Measurements from ENCODE around the gene MACF1.
"Not testable (repeated sequence)": the region's sequence is repeated elsewhere in the genome, so short reads cannot be mapped to it uniquely, and the experiment has no call there.

The MACF1 gene

DNA sequence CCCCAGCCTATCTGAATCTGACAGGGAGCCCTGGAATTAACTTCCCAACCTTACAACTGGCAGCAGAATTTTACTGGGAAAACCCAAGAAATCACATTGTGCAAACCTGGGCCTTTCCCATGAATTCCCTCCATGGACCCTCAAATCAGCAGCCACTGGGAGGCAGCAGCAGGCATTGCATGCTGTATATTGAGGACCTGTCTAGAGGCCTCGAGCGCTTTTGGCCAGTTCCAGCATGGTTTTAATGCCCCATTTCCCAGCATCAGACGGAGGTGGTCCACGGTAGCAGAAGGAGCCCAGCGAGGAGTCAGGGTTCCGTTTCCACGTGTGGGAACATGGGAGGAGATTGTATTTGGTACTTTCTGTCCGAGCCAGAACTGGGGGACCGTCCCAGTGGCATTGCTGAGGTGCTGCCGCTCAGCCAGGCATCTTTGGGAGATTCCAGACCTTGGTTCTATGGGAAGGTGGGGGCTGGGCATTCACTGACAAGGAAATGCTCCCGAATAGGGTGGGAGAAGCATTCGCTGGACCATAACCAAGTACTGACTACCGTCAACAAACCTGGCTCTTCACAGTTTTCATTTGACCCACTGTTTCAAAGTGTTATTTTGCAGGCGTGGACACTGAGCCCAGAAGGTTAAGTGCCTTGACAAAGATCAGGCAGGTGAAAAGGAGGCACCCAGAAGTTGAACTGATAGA, 302.9 kb downstream of the MACF1 start:
- no peak overlapping the region for H3K4me2 ChIP-seq (ENCODE audit: low read length)
- H3K4me1 ChIP-seq (ENCODE audit: control insufficient read depth, insufficient read depth, low read length) = peaks cover 17% of the 10 kb centered on the region
- H3K9me3 ChIP-seq (replicated peaks; ENCODE audit: low read length) = no peaks in the 10 kb centered on the region
- no peaks in the 10 kb centered on the region for H3K27me3 ChIP-seq (ENCODE audit: control insufficient read depth, insufficient read depth, low read length)
- no peaks in the 10 kb centered on the region for H3K36me3 ChIP-seq (ENCODE audit: insufficient read depth, low read length)
- H3K9ac ChIP-seq (ENCODE audit: low read depth, low read length) = no peak overlapping the region
- H3K4me3 ChIP-seq (ENCODE audit: low read length) = no peak overlapping the region

DNA sequence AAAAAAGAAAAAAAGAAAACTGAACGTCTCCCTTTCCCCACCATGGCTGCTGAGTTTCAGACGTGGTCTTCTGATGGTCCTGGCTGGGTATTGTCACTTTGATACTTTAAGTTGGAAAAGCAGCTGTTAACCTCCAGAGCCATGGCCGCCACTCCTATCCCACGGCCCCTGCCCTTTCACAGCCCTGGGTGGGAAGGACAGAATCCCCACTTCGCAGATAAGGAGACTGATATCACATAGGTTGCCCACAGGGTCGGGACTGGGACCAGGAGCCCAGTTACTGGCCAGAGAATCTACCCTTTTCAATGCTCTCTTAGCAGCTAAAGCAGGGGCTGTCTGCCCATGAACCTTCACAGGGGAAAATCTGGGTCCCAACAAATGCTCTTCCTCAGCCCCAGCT, 303.8 kb downstream of the MACF1 start:
- Histone ChIP-seq H3K4me1 (ENCODE audit: control insufficient read depth, insufficient read depth, low read length) (peaks cover 17% of the 10 kb centered on the region), H3K9ac (ENCODE audit: low read depth, low read length) (no peak overlapping the region), H3K27me3 (ENCODE audit: control insufficient read depth, insufficient read depth, low read length) (no peaks in the 10 kb centered on the region), H3K4me3 (ENCODE audit: low read length) (no peak overlapping the region), H3K9me3 (replicated peaks; ENCODE audit: low read length) (no peaks in the 10 kb centered on the region), H3K4me2 (ENCODE audit: low read length) (no peak overlapping the region), H3K36me3 (ENCODE audit: insufficient read depth, low read length) (no peaks in the 10 kb centered on the region)

DNA sequence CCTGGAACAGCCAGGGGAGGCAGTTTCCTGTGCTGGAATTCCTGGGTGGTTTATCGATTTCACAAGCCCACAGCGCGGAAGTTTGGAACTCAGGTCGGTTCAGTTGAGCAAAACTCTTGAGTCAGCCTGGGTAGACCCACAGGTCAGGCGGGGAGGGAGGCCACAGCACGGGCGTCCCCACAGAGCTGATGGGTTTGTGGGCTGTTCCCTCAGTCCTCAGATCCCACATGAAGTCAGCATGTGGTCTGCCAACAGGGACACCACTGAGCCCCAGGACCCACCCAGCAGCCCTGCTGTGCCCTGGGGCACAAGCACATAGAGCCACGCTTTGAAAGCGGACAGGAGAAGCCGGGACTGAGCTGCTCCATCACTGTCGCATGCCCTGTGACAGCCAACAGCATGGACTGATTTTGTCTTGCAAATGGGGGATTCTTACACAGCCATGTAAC, 304.4 kb downstream of the MACF1 start:
- Histone ChIP-seq H3K36me3 (ENCODE audit: insufficient read depth, low read length) (no peaks in the 10 kb centered on the region), H3K4me1 (ENCODE audit: control insufficient read depth, insufficient read depth, low read length) (peaks cover 17% of the 10 kb centered on the region), H3K4me3 (ENCODE audit: low read length) (no peak overlapping the region), H3K9ac (ENCODE audit: low read depth, low read length) (peak overlapping the region; percentile 21), H3K9me3 (replicated peaks; ENCODE audit: low read length) (no peaks in the 10 kb centered on the region), H3K4me2 (ENCODE audit: low read length) (peak overlapping the region; percentile 60), H3K27me3 (ENCODE audit: control insufficient read depth, insufficient read depth, low read length) (no peaks in the 10 kb centered on the region)

DNA sequence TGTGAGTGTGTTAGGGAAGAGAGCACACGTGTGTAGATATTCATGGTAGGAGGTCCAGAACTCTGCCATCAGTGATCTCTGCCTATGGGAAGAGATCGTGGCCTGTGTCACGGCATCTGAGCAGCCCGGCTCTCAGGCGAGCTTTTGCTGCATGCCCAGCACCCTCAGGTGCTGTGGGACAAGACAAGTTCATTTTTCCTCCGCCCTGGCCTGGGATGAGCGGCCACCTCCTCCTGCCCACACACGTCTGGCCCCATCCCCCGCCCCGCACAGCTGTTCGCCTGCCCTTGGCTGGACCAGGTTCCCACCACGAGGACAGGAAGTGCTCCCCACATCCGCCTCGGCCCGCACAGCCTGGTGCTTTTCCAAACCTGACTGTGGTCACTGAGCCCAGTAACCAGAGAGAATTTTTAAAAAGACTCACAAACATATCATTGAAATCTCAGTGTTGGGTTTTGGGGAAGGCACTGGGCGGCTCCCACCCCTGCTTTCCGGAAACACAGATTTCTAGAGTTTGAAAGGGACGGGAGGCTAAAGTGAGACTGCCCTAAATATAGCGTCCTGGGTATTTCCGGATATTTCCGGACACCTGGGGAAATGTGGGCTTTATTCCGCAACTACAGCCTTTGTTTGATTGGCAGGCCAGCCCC, 305.0 kb downstream of the MACF1 start:
- Histone ChIP-seq H3K9ac (ENCODE audit: low read depth, low read length) (peak overlapping the region; percentile 52), H3K4me2 (ENCODE audit: low read length) (peak overlapping the region; percentile 60), H3K9me3 (replicated peaks; ENCODE audit: low read length) (no peaks in the 10 kb centered on the region), H3K4me1 (ENCODE audit: control insufficient read depth, insufficient read depth, low read length) (peaks cover 17% of the 10 kb centered on the region), H3K27me3 (ENCODE audit: control insufficient read depth, insufficient read depth, low read length) (no peaks in the 10 kb centered on the region), H3K36me3 (ENCODE audit: insufficient read depth, low read length) (no peaks in the 10 kb centered on the region), H3K4me3 (ENCODE audit: low read length) (no peak overlapping the region)

DNA sequence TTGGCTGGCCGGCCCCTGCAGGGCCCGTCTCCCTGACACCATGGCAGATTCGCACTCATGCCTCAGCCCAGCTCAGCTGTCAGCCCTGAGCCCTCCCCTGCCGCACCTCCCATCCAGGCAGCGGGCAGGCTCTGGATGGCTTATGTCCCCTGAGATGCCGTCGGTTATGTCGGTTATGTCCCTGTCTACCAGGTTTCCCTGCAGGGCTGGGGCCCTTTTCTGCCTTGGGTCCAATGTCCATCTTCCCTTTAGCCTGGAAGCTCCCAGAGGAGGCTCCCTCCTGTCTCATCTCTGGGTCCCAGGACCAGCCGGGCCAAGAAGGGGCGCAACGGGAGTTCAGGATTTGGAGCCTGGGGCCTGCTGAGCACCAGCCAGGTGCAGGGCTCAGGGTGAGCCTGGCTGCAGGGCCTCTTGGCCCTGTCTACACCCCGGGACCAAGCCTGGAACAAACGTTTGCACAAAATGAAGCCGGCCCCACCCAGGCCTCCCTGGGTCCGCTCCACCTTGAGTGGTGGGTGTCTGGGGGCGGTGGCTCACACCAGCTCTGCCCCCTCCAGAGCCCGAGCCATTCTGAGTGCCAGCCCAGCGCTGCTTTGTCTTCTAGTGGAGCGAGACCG, 306.2 kb downstream of the MACF1 start:
- H3K36me3 ChIP-seq (ENCODE audit: insufficient read depth, low read length); H3K9me3 ChIP-seq (replicated peaks; ENCODE audit: low read length); H3K4me2 ChIP-seq (ENCODE audit: low read length); H3K27me3 ChIP-seq (ENCODE audit: control insufficient read depth, insufficient read depth, low read length); H3K9ac ChIP-seq (ENCODE audit: low read depth, low read length); H3K4me3 ChIP-seq (ENCODE audit: low read length): not testable (repeated sequence)
- H3K4me1 ChIP-seq (ENCODE audit: control insufficient read depth, insufficient read depth, low read length) = peaks cover 17% of the 10 kb centered on the region

DNA sequence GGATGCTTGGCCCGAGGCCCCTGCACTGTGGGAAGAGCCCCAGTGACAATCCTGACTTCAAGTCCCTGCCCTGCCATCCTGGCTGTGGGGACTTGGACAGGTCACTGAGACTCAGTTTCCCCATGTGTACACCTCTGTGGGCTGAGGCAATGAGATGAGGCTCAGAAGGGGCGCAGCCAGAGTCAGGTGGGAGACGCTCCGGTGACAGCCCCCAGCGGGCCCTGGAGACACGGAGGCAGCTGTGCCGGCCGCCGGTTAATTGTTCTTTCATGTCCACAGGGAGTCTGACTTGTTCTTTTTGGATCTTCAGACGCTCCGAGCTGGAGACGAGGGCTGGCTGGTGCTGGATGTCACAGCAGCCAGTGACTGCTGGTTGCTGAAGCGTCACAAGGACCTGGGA, 307.0 kb downstream of the MACF1 start:
- not testable (repeated sequence) for H3K27me3 ChIP-seq (ENCODE audit: control insufficient read depth, insufficient read depth, low read length); H3K4me2 ChIP-seq (ENCODE audit: low read length); H3K36me3 ChIP-seq (ENCODE audit: insufficient read depth, low read length); H3K9ac ChIP-seq (ENCODE audit: low read depth, low read length); H3K4me3 ChIP-seq (ENCODE audit: low read length); H3K9me3 ChIP-seq (replicated peaks; ENCODE audit: low read length)
- H3K4me1 ChIP-seq (ENCODE audit: control insufficient read depth, insufficient read depth, low read length) = peaks cover 17% of the 10 kb centered on the region

DNA sequence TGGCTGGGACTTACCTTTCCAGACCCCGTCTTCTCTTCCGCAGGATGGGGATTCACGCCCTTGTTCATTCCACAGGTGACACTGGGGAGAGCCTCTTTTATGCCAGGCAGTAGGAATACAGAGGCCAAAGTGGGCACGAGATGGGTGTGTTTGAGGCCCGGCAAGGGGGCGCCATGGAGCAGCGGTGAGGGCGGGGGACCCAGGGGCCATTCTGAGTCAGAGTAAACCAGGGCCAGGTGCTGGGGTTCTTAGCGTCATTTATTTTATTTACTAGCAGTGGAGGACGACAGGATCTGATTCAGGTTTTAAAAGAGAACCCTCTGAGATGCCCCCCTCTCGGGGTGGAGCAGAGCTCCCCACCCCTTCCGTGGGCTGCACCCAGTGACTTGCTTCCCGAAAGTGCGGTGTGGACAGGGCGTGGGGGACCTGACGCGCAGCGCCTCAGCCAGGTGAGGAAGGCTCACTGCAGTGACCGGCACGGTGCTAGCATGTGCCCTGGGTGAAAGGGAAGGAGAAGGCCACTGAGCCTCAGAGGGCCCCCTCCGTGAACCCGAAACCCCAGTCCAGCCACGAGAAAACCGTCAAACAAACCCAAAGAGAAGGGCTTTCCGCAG, 307.8 kb downstream of the MACF1 start:
- H3K4me3 ChIP-seq (ENCODE audit: low read length); H3K9ac ChIP-seq (ENCODE audit: low read depth, low read length); H3K9me3 ChIP-seq (replicated peaks; ENCODE audit: low read length); H3K4me2 ChIP-seq (ENCODE audit: low read length); H3K27me3 ChIP-seq (ENCODE audit: control insufficient read depth, insufficient read depth, low read length); H3K36me3 ChIP-seq (ENCODE audit: insufficient read depth, low read length): not testable (repeated sequence)
- H3K4me1 ChIP-seq (ENCODE audit: control insufficient read depth, insufficient read depth, low read length) = peaks cover 17% of the 10 kb centered on the region

DNA sequence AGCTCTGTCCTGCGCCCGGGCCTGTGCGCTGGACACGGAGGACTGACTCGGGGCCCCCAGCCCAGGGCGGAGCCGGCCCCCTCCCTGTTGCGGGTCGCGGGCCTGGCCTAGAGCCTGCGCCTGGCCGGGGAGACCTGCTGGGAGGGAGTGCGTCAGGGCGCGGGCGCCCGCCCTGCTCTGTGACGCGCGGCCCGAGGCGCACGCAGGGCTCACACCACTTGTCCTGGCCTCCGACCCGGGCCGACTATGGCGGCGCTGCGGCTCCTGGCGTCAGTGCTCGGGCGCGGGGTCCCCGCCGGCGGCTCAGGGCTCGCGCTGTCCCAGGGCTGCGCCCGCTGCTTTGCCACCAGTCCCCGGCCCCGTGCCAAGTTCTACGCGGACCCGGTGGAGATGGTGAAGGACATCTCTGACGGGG, 310.2 kb downstream of the MACF1 start:
- H3K9me3 ChIP-seq (replicated peaks; ENCODE audit: low read length); H3K27me3 ChIP-seq (ENCODE audit: control insufficient read depth, insufficient read depth, low read length); H3K36me3 ChIP-seq (ENCODE audit: insufficient read depth, low read length); H3K9ac ChIP-seq (ENCODE audit: low read depth, low read length); H3K4me1 ChIP-seq (ENCODE audit: control insufficient read depth, insufficient read depth, low read length): not testable (repeated sequence)
- Histone ChIP-seq H3K4me3 (ENCODE audit: low read length) (peak overlapping the region; percentile 47), H3K4me2 (ENCODE audit: low read length) (peak overlapping the region; percentile 68)

DNA sequence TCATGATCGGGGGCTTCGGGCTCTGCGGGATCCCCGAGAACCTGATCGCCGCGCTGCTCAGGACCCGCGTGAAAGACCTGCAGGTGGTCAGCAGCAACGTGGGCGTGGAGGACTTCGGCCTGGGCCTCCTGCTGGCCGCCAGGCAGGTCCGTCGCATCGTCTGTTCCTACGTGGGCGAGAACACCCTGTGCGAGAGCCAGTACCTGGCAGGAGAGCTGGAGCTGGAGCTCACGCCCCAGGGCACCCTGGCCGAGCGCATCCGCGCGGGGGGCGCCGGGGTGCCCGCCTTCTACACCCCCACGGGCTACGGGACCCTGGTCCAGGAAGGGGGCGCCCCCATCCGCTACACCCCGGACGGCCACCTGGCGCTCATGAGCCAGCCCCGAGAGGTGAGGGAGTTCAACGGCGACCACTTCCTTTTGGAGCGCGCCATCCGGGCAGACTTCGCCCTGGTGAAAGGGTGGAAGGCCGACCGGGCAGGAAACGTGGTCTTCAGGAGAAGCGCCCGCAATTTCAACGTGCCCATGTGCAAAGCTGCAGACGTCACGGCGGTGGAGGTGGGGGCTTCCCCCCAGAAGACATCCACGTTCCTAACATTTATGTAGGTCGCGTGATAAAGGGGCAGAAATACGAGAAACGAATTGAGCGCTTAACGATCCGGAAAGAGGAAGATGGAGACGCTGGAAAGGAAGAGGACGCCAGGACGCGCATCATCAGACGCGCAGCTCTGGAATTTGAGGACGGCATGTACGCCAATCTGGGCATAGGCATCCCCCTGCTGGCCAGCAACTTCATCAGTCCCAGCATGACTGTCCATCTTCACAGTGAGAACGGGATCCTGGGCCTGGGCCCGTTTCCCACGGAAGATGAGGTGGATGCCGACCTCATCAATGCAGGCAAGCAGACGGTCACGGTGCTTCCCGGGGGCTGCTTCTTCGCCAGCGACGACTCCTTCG, 310.9 kb downstream of the MACF1 start:
- peak overlapping the region; percentile 68 for H3K4me2 ChIP-seq (ENCODE audit: low read length)
- H3K4me3 ChIP-seq (ENCODE audit: low read length) = peak overlapping the region; percentile 26
- H3K9ac ChIP-seq (ENCODE audit: low read depth, low read length); H3K9me3 ChIP-seq (replicated peaks; ENCODE audit: low read length); H3K4me1 ChIP-seq (ENCODE audit: control insufficient read depth, insufficient read depth, low read length); H3K36me3 ChIP-seq (ENCODE audit: insufficient read depth, low read length); H3K27me3 ChIP-seq (ENCODE audit: control insufficient read depth, insufficient read depth, low read length): not testable (repeated sequence)

DNA sequence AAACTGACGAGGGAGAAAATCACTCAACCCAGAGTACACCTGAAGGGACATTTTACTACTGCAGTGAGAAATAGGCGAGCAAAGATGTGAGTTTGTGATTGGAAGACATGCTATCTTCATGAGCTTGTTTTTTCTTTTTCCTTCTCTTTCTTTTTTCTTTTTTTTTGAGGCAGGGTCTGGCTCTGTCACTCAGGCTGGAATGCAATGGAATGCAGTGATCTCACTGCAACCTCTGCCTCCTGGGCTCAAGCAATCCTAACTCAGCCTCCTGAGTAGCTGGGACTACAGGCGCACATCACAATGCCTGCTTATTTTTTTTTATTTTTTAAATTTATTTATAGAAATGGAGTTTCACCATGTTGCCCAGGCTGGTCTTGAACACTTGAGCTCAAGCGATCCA, 312.3 kb downstream of the MACF1 start:
- H3K9me3 ChIP-seq (replicated peaks; ENCODE audit: low read length); H3K4me1 ChIP-seq (ENCODE audit: control insufficient read depth, insufficient read depth, low read length); H3K36me3 ChIP-seq (ENCODE audit: insufficient read depth, low read length); H3K27me3 ChIP-seq (ENCODE audit: control insufficient read depth, insufficient read depth, low read length); H3K4me2 ChIP-seq (ENCODE audit: low read length); H3K4me3 ChIP-seq (ENCODE audit: low read length); H3K9ac ChIP-seq (ENCODE audit: low read depth, low read length): not testable (repeated sequence)

DNA sequence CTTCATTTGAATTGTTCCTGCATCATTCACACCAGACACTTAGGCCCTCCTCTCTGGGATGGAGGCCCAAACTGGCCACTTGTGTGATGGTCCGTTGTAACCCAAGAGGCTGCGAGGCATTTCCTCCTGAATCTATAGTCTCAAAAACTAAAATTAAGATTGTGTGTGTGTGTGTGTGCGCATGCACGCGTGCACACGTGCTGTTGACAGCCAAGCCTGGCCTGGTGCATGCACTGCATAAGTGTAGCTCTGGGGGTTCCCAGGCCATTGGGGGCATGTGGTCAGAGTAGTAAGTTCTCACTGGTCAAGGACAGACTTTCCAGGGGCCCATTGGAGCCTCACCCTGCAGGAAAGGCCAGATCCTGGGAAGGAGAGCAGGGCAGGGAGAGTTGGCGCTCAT, 313.4 kb downstream of the MACF1 start:
- not testable (repeated sequence) for H3K9me3 ChIP-seq (replicated peaks; ENCODE audit: low read length); H3K4me3 ChIP-seq (ENCODE audit: low read length); H3K27me3 ChIP-seq (ENCODE audit: control insufficient read depth, insufficient read depth, low read length); H3K9ac ChIP-seq (ENCODE audit: low read depth, low read length); H3K36me3 ChIP-seq (ENCODE audit: insufficient read depth, low read length); H3K4me2 ChIP-seq (ENCODE audit: low read length); H3K4me1 ChIP-seq (ENCODE audit: control insufficient read depth, insufficient read depth, low read length)

Data from skeletal muscle satellite cell (primary cell).